HL-60 (cell line): ENCODE measurements around the gene PTH2.
"Not testable (repeated sequence)": the region's sequence is repeated elsewhere in the genome, so short reads cannot be mapped to it uniquely, and the experiment has no call there.

Experiments used
- TF ChIP-seq, protein P1 (sequence below): IDR thresholded peaks from one replicate; pipeline ENCODE4 v1.5.1; 2011; ENCODE audit warnings: low read length, control low read depth, inconsistent platforms; ENCODE audit not compliant: insufficient read depth
- TF ChIP-seq, protein P2 (sequence below): IDR thresholded peaks from 2 replicates; pipeline ENCODE4 v1.6.1; 2012; ENCODE audit warnings: low read depth; ENCODE audit not compliant: insufficient replicate concordance

DNA sequence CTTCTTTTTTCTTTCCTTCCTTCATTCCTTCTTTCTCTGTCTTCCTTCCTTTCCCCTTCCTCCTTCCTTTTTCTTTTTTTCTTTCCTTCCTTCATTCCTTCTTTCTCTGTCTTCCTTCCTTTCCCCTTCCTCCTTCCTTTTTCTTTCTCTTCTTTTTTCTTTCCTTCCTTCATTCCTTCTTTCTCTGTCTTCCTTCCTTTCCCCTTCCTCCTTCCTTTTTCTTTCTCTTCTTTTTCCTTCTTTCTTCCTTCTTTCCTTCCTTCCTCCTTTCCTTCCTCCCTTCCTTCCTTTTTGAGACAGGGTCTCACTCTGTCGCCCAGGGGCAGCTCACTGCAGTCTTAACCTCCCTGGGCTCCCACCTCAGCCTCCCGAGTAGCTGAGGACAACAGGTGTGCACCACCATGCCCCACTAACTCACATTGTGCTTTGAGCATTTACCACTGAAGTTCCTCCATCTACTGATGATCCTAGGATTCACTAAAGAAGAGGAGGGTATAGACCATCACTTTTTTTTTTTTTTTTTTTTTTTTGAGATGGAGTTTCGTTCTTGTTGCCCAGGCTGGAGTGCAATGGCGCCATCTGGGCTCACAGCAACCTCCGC is 21.0 kb upstream of the PTH2 start:
- TF ChIP-seq, protein P1, sequence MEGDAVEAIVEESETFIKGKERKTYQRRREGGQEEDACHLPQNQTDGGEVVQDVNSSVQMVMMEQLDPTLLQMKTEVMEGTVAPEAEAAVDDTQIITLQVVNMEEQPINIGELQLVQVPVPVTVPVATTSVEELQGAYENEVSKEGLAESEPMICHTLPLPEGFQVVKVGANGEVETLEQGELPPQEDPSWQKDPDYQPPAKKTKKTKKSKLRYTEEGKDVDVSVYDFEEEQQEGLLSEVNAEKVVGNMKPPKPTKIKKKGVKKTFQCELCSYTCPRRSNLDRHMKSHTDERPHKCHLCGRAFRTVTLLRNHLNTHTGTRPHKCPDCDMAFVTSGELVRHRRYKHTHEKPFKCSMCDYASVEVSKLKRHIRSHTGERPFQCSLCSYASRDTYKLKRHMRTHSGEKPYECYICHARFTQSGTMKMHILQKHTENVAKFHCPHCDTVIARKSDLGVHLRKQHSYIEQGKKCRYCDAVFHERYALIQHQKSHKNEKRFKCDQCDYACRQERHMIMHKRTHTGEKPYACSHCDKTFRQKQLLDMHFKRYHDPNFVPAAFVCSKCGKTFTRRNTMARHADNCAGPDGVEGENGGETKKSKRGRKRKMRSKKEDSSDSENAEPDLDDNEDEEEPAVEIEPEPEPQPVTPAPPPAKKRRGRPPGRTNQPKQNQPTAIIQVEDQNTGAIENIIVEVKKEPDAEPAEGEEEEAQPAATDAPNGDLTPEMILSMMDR: not testable (repeated sequence)
- TF ChIP-seq, protein P2, sequence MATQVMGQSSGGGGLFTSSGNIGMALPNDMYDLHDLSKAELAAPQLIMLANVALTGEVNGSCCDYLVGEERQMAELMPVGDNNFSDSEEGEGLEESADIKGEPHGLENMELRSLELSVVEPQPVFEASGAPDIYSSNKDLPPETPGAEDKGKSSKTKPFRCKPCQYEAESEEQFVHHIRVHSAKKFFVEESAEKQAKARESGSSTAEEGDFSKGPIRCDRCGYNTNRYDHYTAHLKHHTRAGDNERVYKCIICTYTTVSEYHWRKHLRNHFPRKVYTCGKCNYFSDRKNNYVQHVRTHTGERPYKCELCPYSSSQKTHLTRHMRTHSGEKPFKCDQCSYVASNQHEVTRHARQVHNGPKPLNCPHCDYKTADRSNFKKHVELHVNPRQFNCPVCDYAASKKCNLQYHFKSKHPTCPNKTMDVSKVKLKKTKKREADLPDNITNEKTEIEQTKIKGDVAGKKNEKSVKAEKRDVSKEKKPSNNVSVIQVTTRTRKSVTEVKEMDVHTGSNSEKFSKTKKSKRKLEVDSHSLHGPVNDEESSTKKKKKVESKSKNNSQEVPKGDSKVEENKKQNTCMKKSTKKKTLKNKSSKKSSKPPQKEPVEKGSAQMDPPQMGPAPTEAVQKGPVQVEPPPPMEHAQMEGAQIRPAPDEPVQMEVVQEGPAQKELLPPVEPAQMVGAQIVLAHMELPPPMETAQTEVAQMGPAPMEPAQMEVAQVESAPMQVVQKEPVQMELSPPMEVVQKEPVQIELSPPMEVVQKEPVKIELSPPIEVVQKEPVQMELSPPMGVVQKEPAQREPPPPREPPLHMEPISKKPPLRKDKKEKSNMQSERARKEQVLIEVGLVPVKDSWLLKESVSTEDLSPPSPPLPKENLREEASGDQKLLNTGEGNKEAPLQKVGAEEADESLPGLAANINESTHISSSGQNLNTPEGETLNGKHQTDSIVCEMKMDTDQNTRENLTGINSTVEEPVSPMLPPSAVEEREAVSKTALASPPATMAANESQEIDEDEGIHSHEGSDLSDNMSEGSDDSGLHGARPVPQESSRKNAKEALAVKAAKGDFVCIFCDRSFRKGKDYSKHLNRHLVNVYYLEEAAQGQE: not testable (repeated sequence)
